Measurements from ENCODE around the gene HTR1B. TPM values are rescaled to one million over a fixed set of nuclear protein-coding genes. Genes with fewer than 3 reads are reported as not detected.

The HTR1B gene
- total and polyA plus RNA-seq, 2 of the 4 experiments (the other 2 are of a cell fraction): 0.27 to 0.36 TPM

DNA sequence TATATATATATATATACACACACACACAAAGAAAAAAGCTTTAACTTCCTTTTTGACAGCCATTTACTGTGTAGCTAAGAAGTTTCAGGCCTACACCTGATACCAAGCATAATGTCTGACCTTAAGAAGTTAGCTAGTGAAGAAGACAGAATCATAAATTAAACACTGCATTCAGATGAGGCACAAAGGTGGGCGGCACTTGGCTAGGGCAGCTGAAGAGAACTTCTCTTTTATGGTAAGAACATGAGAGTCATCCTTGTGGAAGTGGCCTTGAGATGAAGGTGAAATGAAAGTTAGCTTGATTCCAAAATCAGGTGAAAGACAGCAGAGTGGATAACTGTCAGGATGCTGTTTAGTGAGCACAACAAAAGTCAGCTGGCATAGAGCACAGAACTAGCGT, 46.5 kb downstream of the HTR1B start:
- dilution Hi-C loops (cut with HindIII; ENCODE audit: low sequenced_read_pairs, unreplicated experiment) (no loop called here), intact Hi-C loops (cut with micrococcal nuclease) (no loop called here), in situ Hi-C loops (cut with MboI; ENCODE audit: low sequenced_read_pairs) (no loop called here)
- Histone ChIP-seq H4K91ac (ENCODE audit: insufficient read depth, low read depth, low read length) (no peak overlapping the region), H3K23ac (ENCODE audit: low read depth, low read length) (no peak overlapping the region), H3K18ac (ENCODE audit: low read depth, low read length) (no peak overlapping the region), H3K4me1 (ENCODE audit: control insufficient read depth, insufficient read depth, low read length) (no peaks in the 10 kb centered on the region), H3K9me1 (ENCODE audit: insufficient read depth, low read length) (no peaks in the 10 kb centered on the region), H3K4me2 (ENCODE audit: low read depth, low read length) (no peak overlapping the region), H3K79me1 (ENCODE audit: low read depth in 1 of 2, low read length in 2 of 2) (no peaks in the 10 kb centered on the region), H3K27ac (ENCODE audit: insufficient read depth, low read length) (no peak overlapping the region), H2BK20ac (ENCODE audit: low read depth, low read length) (no peak overlapping the region), H2AFZ (replicated peaks; ENCODE audit: low read length, poor library complexity) (no peak overlapping the region), H3K4ac (ENCODE audit: low read depth, low read length) (no peak overlapping the region), H3K9me3 (ENCODE audit: control insufficient read depth, insufficient read depth, low read length) (no peaks in the 10 kb centered on the region), H3K27me3 (ENCODE audit: control insufficient read depth, insufficient read depth, low read length) (no peaks in the 10 kb centered on the region), H4K8ac (ENCODE audit: low read depth in 2 of 2, low read length in 2 of 2) (no peak overlapping the region), H3K14ac (replicated peaks; ENCODE audit: low read depth, low read length) (no peak overlapping the region), H4K20me1 (ENCODE audit: insufficient read depth, low read length) (no peaks in the 10 kb centered on the region), H3K9ac (ENCODE audit: low read depth, low read length) (no peak overlapping the region), H3K4me3 (ENCODE audit: insufficient read depth, low read depth, low read length) (no peak overlapping the region), H2AK5ac (ENCODE audit: low read depth, low read length) (no peak overlapping the region), H2BK15ac (ENCODE audit: low read depth, low read length) (no peak overlapping the region), H3K36me3 (ENCODE audit: control insufficient read depth, insufficient read depth, low read length) (no peaks in the 10 kb centered on the region), H3K56ac (ENCODE audit: extremely low read depth, insufficient read depth, low read length) (no peak overlapping the region), H2BK120ac (ENCODE audit: low read depth, low read length) (no peak overlapping the region), H4K5ac (ENCODE audit: low read depth, low read length) (no peak overlapping the region), H2AK9ac (replicated peaks; ENCODE audit: low read depth, low read length, poor library complexity) (no peak overlapping the region), H2BK5ac (ENCODE audit: low read depth, low read length, poor library complexity, severe bottlenecking) (no peak overlapping the region)
- no TSS peak for BruUV-seq (replicated peaks)
- no CpG with 5 or more reads among the region's 2 CpGs for WGBS, 2 experiments (ENCODE audit: extremely low coverage in 2 of 2, insufficient read length in 1 of 2)
- ATAC-seq (ENCODE audit: low read depth) (no peak), DNase-seq (no peak)
- ChIA-PET CTCF (no interaction called here), POLR2A (ENCODE audit: unreplicated experiment) (no interaction called here)
- TF ChIP-seq MXI1 (IDR thresholded peaks at IDR 0.05; ENCODE audit: borderline replicate concordance, low read depth, low read length) (no peak), CHD1 (IDR thresholded peaks at IDR 0.05; ENCODE audit: low read depth, low read length) (no peak), CEBPB (IDR thresholded peaks at IDR 0.05; ENCODE audit: low read depth, low read length) (no peak), BHLHE40 (IDR thresholded peaks at IDR 0.05; ENCODE audit: low read depth, low read length) (no peak), RCOR1 (IDR thresholded peaks at IDR 0.05; ENCODE audit: insufficient replicate concordance, low read length) (no peak), SMC3 (IDR thresholded peaks at IDR 0.05; ENCODE audit: low read depth, low read length) (no peak), RFX5 (IDR thresholded peaks at IDR 0.05; ENCODE audit: low read depth, low read length) (no peak), FOS (IDR thresholded peaks at IDR 0.05; ENCODE audit: low read depth, low read length) (no peak), MAZ (IDR thresholded peaks at IDR 0.05; ENCODE audit: borderline replicate concordance, low read depth, low read length) (no peak), RAD21 (IDR thresholded peaks at IDR 0.05; ENCODE audit: low read length) (no peak)
- TF ChIP-seq, protein P1, sequence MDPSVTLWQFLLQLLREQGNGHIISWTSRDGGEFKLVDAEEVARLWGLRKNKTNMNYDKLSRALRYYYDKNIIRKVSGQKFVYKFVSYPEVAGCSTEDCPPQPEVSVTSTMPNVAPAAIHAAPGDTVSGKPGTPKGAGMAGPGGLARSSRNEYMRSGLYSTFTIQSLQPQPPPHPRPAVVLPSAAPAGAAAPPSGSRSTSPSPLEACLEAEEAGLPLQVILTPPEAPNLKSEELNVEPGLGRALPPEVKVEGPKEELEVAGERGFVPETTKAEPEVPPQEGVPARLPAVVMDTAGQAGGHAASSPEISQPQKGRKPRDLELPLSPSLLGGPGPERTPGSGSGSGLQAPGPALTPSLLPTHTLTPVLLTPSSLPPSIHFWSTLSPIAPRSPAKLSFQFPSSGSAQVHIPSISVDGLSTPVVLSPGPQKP (IDR thresholded peaks at IDR 0.05; ENCODE audit: borderline replicate concordance, low read depth, low read length): no peak
- TF ChIP-seq, protein P2, sequence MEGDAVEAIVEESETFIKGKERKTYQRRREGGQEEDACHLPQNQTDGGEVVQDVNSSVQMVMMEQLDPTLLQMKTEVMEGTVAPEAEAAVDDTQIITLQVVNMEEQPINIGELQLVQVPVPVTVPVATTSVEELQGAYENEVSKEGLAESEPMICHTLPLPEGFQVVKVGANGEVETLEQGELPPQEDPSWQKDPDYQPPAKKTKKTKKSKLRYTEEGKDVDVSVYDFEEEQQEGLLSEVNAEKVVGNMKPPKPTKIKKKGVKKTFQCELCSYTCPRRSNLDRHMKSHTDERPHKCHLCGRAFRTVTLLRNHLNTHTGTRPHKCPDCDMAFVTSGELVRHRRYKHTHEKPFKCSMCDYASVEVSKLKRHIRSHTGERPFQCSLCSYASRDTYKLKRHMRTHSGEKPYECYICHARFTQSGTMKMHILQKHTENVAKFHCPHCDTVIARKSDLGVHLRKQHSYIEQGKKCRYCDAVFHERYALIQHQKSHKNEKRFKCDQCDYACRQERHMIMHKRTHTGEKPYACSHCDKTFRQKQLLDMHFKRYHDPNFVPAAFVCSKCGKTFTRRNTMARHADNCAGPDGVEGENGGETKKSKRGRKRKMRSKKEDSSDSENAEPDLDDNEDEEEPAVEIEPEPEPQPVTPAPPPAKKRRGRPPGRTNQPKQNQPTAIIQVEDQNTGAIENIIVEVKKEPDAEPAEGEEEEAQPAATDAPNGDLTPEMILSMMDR (conservative IDR thresholded peaks at IDR 0.05; ENCODE audit: low read depth, low read length): no peak
